ENCODE results near the gene PNMA8A. TPM values are rescaled to one million over a fixed set of nuclear protein-coding genes. Genes with fewer than 3 reads are reported as not detected.

The PNMA8A gene
- total and polyA plus RNA-seq, 7 donors = 1.5 to 8.4 (median 5.3) TPM; not detected in 2

GRCh38 chr19:46420056-46420455 is 51.3 kb downstream of the PNMA8A start:
- H3K36me3 ChIP-seq = no peaks in the 10 kb centered on the region
- H3K27me3 ChIP-seq = peaks cover 0 to 30% (median 11%) of the 10 kb centered on the region in 3 donors
- H3K27ac ChIP-seq = no peak overlapping the region
- no peak for DNase-seq
- WGBS, 2 donors = 85 to 90% methylated on average over 7 of the region's 7 CpGs
- H3K4me1 ChIP-seq = peaks cover 0 to 13% (median 11%) of the 10 kb centered on the region in 4 donors
- intact Hi-C loops (cut with DNase I) = no loop called here
- no peaks in the 10 kb centered on the region for H3K9me3 ChIP-seq
- no peak for TF ChIP-seq EP300 (IDR thresholded peaks at IDR 0.05)
- no peak for TF ChIP-seq POLR2AphosphoS5 (IDR thresholded peaks at IDR 0.05)
- no peak for TF ChIP-seq POLR2A (IDR thresholded peaks at IDR 0.05)
- TF ChIP-seq, protein P1, sequence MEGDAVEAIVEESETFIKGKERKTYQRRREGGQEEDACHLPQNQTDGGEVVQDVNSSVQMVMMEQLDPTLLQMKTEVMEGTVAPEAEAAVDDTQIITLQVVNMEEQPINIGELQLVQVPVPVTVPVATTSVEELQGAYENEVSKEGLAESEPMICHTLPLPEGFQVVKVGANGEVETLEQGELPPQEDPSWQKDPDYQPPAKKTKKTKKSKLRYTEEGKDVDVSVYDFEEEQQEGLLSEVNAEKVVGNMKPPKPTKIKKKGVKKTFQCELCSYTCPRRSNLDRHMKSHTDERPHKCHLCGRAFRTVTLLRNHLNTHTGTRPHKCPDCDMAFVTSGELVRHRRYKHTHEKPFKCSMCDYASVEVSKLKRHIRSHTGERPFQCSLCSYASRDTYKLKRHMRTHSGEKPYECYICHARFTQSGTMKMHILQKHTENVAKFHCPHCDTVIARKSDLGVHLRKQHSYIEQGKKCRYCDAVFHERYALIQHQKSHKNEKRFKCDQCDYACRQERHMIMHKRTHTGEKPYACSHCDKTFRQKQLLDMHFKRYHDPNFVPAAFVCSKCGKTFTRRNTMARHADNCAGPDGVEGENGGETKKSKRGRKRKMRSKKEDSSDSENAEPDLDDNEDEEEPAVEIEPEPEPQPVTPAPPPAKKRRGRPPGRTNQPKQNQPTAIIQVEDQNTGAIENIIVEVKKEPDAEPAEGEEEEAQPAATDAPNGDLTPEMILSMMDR (IDR thresholded peaks at IDR 0.05) = no peak
- H3K4me3 ChIP-seq = no peak overlapping the region

Other genes starting within 250 kb of the PNMA8A start
- gene IGFL1, start 241.8 kb downstream of the PNMA8A start, total RNA-seq = not detected
- not detected for gene IGFL1, start 241.8 kb downstream of the PNMA8A start, polyA plus RNA-seq
- gene HIF3A, start 174.5 kb downstream of the PNMA8A start, total RNA-seq = 100 to 1,000 TPM in 2 of 4 donors, 10 to 100 TPM in 2; 63.0 to 310 (median 121) TPM
- gene HIF3A, start 174.5 kb downstream of the PNMA8A start, polyA plus RNA-seq = 10 to 100 TPM in 1 of 3 donors, 1 to 10 TPM in 2; 1.8 to 26.6 (median 7.2) TPM
- 10 to 100 TPM; 37.1 to 61.5 (median 46.5) TPM for gene PPP5C, start 124.5 kb downstream of the PNMA8A start, total RNA-seq
- 10 to 100 TPM; 27.6 to 62.3 (median 37.7) TPM for gene PPP5C, start 124.5 kb downstream of the PNMA8A start, polyA plus RNA-seq
- 1 to 10 TPM; 3.5 to 6.1 (median 5.2) TPM for gene CCDC8, start 58.0 kb downstream of the PNMA8A start, total RNA-seq
- 1 to 10 TPM in 2 of 3 donors, under 1 TPM in 1; 0.69 to 2.4 (median 1.9) TPM for gene CCDC8, start 58.0 kb downstream of the PNMA8A start, polyA plus RNA-seq
- under 1 TPM in 3 of 4 donors, not detected in 1; 0.27 to 0.36 (median 0.28) TPM for gene PNMA8C, start 42.6 kb downstream of the PNMA8A start, total RNA-seq
- gene PNMA8C, start 42.6 kb downstream of the PNMA8A start, polyA plus RNA-seq = under 1 TPM in 2 of 3 donors, not detected in 1; 0.23 to 0.25 TPM
- 1 to 10 TPM; 1.3 to 1.9 (median 1.6) TPM for gene PNMA8B, start 24.3 kb upstream of the PNMA8A start, total RNA-seq
- under 1 TPM in 2 of 3 donors, not detected in 1; 0.60 to 0.95 TPM for gene PNMA8B, start 24.3 kb upstream of the PNMA8A start, polyA plus RNA-seq
- gene CALM3, start 129.8 kb upstream of the PNMA8A start, total RNA-seq = 100 to 1,000 TPM; 127 to 183 (median 159) TPM
- gene CALM3, start 129.8 kb upstream of the PNMA8A start, polyA plus RNA-seq = 100 to 1,000 TPM; 210 to 375 (median 281) TPM
- gene PTGIR, start 153.5 kb upstream of the PNMA8A start, total RNA-seq = 1 to 10 TPM; 2.0 to 5.8 (median 3.5) TPM
- 1 to 10 TPM in 1 of 3 donors, under 1 TPM in 1, not detected in 1; 0.60 to 4.4 TPM for gene PTGIR, start 153.5 kb upstream of the PNMA8A start, polyA plus RNA-seq
- gene GNG8, start 164.6 kb upstream of the PNMA8A start, total RNA-seq = not detected
- not detected for gene GNG8, start 164.6 kb upstream of the PNMA8A start, polyA plus RNA-seq
- 10 to 100 TPM; 23.7 to 87.2 (median 48.6) TPM for gene DACT3, start 189.6 kb upstream of the PNMA8A start, total RNA-seq
- gene DACT3, start 189.6 kb upstream of the PNMA8A start, polyA plus RNA-seq = 1 to 10 TPM in 2 of 3 donors, under 1 TPM in 1; 0.46 to 2.9 (median 1.8) TPM
- 10 to 100 TPM; 14.7 to 33.8 (median 16.7) TPM for gene PRKD2, start 245.6 kb upstream of the PNMA8A start, total RNA-seq
- gene PRKD2, start 245.6 kb upstream of the PNMA8A start, polyA plus RNA-seq = 10 to 100 TPM; 18.6 to 51.7 (median 32.6) TPM

Measured in sigmoid colon (tissue), 7 donors.